Ishikawa (cell line): ENCODE measurements around the gene NACC2.

Experiments used
- TF ChIP-seq, protein P1 (sequence below): IDR thresholded peaks from 2 replicates; pipeline ENCODE4 v1.6.1; 2012
- TF ChIP-seq, protein P2 (sequence below): IDR thresholded peaks from 2 replicates; pipeline ENCODE4 v1.6.1; 2012

- TF ChIP-seq, protein P1, sequence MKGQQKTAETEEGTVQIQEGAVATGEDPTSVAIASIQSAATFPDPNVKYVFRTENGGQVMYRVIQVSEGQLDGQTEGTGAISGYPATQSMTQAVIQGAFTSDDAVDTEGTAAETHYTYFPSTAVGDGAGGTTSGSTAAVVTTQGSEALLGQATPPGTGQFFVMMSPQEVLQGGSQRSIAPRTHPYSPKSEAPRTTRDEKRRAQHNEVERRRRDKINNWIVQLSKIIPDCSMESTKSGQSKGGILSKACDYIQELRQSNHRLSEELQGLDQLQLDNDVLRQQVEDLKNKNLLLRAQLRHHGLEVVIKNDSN: no peak
- TF ChIP-seq, protein P2, sequence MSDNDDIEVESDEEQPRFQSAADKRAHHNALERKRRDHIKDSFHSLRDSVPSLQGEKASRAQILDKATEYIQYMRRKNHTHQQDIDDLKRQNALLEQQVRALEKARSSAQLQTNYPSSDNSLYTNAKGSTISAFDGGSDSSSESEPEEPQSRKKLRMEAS: no peak
Measured at GRCh38 chr9:135969064-135969683, 125.9 kb downstream of the NACC2 start.
